Suprapubic skin (tissue), 4 donors: ENCODE measurements around the gene SLC30A10. TPM values are rescaled to one million over a fixed set of nuclear protein-coding genes. Genes with fewer than 3 reads are reported as not detected.
"Not testable (repeated sequence)": the region's sequence is repeated elsewhere in the genome, so short reads cannot be mapped to it uniquely, and the experiment has no call there.

Experiments used
- DNase-seq, 2 donors: peaks; one replicate each; pipeline ENCODE4 v3.0.0-alpha.2; 2019; ENCODE audit warnings: low spot score in 2 of 2
- H3K27ac ChIP-seq: fragments of 200-600 bp; sonication (generic); one replicate; pipeline ENCODE4 v1.5.1; 2019
- H3K27me3 ChIP-seq: fragments of 200-600 bp; sonication (generic); one replicate; pipeline ENCODE4 v1.5.1; 2019
- H3K36me3 ChIP-seq: fragments of 200-600 bp; sonication (generic); one replicate; pipeline ENCODE4 v1.5.1; 2019
- H3K4me1 ChIP-seq: fragments of 200-600 bp; sonication (generic); one replicate; pipeline ENCODE4 v1.5.1; 2019
- H3K4me3 ChIP-seq: fragments of 200-600 bp; sonication (generic); one replicate; pipeline ENCODE4 v1.5.1; 2019; ENCODE audit warnings: mild to moderate bottlenecking
- H3K9me3 ChIP-seq: fragments of 200-600 bp; sonication (generic); one replicate; pipeline ENCODE4 v1.5.1; 2019
- CTCF ChIP-seq, 2 donors: fragments of 200-600 bp in 1 of 2; fragments of 450-650 bp in 1 of 2; sonication (generic) in 1 of 2; IDR thresholded peaks; one replicate each; pipeline ENCODE4 v1.5.1; 2016 to 2019; ENCODE audit warnings: antibody characterized with exemption in 2 of 2, mild to moderate bottlenecking in 1 of 2, moderate library complexity in 1 of 2
- EP300 ChIP-seq: sonication (generic); formaldehyde crosslinking; IDR thresholded peaks from one replicate; pipeline ENCODE4 v1.6.1; 2017; ENCODE audit warnings: antibody characterized with exemption
- POLR2A ChIP-seq, 2 donors: fragments of 450-650 bp; IDR thresholded peaks; one replicate each; pipeline ENCODE4 v1.6.1; 2017; ENCODE audit warnings: antibody characterized with exemption in 2 of 2, mild to moderate bottlenecking in 2 of 2, moderate library complexity in 2 of 2
- POLR2AphosphoS5 ChIP-seq, 3 donors: sonication (generic); formaldehyde crosslinking; IDR thresholded peaks; one replicate each; pipeline ENCODE4 v1.6.1; 2017; ENCODE audit warnings: antibody characterized with exemption in 3 of 3
- WGBS: methylation state at CpG from one replicate; pipeline ENCODE4 v1.1.5; 2018; 5-methylcytosine and 5-hydroxymethylcytosine counted together
- total RNA-seq, 4 donors: library from RNA; depleted of rRNA; stranded (reverse); fragments of >200 nt; gene quantifications; one replicate each; pipeline ENCODE4 v1.1.0, GENCODE V29; 2016

Gene SLC30A10
- total RNA-seq, 4 donors from 2014 or later = 0.30 to 0.86 (median 0.48) TPM; not detected in 1

GRCh38 chr1:219882755-219883154 lies 45.6 kb downstream of the SLC30A10 start:
- WGBS = 79% methylated on average over 3 of the region's 3 CpGs
- H3K9me3 ChIP-seq = no peaks in the 10 kb centered on the region
- no peak overlapping the region for H3K4me3 ChIP-seq
- H3K27me3 ChIP-seq = no peaks in the 10 kb centered on the region
- no peaks in the 10 kb centered on the region for H3K36me3 ChIP-seq
- no peak overlapping the region for H3K27ac ChIP-seq
- H3K4me1 ChIP-seq = no peaks in the 10 kb centered on the region
- TF ChIP-seq POLR2AphosphoS5 (IDR thresholded peaks at IDR 0.05) (no peak), POLR2A (IDR thresholded peaks at IDR 0.05) (no peak), EP300 (no peak), CTCF (IDR thresholded peaks at IDR 0.05) (no peak)
- DNase-seq = no peak

GRCh38 chr1:219882096-219882495 lies 46.3 kb downstream of the SLC30A10 start:
- Histone ChIP-seq H3K4me3 (no peak overlapping the region), H3K36me3 (no peaks in the 10 kb centered on the region), H3K27ac (no peak overlapping the region), H3K4me1 (no peaks in the 10 kb centered on the region), H3K9me3 (no peaks in the 10 kb centered on the region), H3K27me3 (no peaks in the 10 kb centered on the region)
- no peak for DNase-seq
- TF ChIP-seq POLR2A (IDR thresholded peaks at IDR 0.05) = no peak
- no peak for TF ChIP-seq POLR2AphosphoS5 (IDR thresholded peaks at IDR 0.05)
- TF ChIP-seq CTCF (IDR thresholded peaks at IDR 0.05) = no peak
- TF ChIP-seq EP300 = no peak
- WGBS = 65% methylated on average over 3 of the region's 3 CpGs

- Histone ChIP-seq H3K27ac (no peak overlapping the region), H3K36me3 (no peaks in the 10 kb centered on the region), H3K9me3 (no peaks in the 10 kb centered on the region), H3K27me3 (peaks cover 2% of the 10 kb centered on the region), H3K4me1 (no peaks in the 10 kb centered on the region), H3K4me3 (no peak overlapping the region)
- no peak for DNase-seq
- TF ChIP-seq EP300 (no peak), POLR2A (IDR thresholded peaks at IDR 0.05) (no peak), CTCF (IDR thresholded peaks at IDR 0.05) (no peak), POLR2AphosphoS5 (IDR thresholded peaks at IDR 0.05) (no peak)
Observed at GRCh38 chr1:219880765-219881457, 47.4 kb downstream of the SLC30A10 start.

- Histone ChIP-seq H3K9me3 (no peaks in the 10 kb centered on the region), H3K27me3 (peaks cover 2% of the 10 kb centered on the region), H3K27ac (no peak overlapping the region), H3K4me1 (no peaks in the 10 kb centered on the region), H3K36me3 (no peaks in the 10 kb centered on the region), H3K4me3 (no peak overlapping the region)
- DNase-seq = no peak
- 58% methylated on average over 5 of the region's 5 CpGs for WGBS
- TF ChIP-seq POLR2AphosphoS5 (IDR thresholded peaks at IDR 0.05) = no peak
- no peak for TF ChIP-seq POLR2A (IDR thresholded peaks at IDR 0.05)
- no peak for TF ChIP-seq CTCF (IDR thresholded peaks at IDR 0.05)
- TF ChIP-seq EP300 = no peak
Observed at GRCh38 chr1:219876798-219877209, 51.6 kb downstream of the SLC30A10 start.

- H3K4me1 ChIP-seq = no peaks in the 10 kb centered on the region
- no peaks in the 10 kb centered on the region for H3K9me3 ChIP-seq
- no peak for TF ChIP-seq EP300
- TF ChIP-seq POLR2A (IDR thresholded peaks at IDR 0.05) = no peak
- no peak for TF ChIP-seq CTCF (IDR thresholded peaks at IDR 0.05)
- TF ChIP-seq POLR2AphosphoS5 (IDR thresholded peaks at IDR 0.05) = no peak
- H3K36me3 ChIP-seq = no peaks in the 10 kb centered on the region
- peaks cover 2% of the 10 kb centered on the region for H3K27me3 ChIP-seq
- no peak overlapping the region for H3K4me3 ChIP-seq
- 82% methylated on average over 3 of the region's 3 CpGs for WGBS
- no peak overlapping the region for H3K27ac ChIP-seq
- DNase-seq = no peak
Observed at GRCh38 chr1:219875860-219876259, 52.5 kb downstream of the SLC30A10 start.

GRCh38 chr1:219872538-219872937 lies 55.8 kb downstream of the SLC30A10 start:
- not testable (repeated sequence) for H3K27ac ChIP-seq, H3K36me3 ChIP-seq, H3K4me3 ChIP-seq, H3K27me3 ChIP-seq, DNase-seq, H3K9me3 ChIP-seq, H3K4me1 ChIP-seq
- WGBS = 82% methylated on average over 1 of the region's 1 CpG
